ENCODE results near the gene FAM81A. TPM values are rescaled to one million over a fixed set of nuclear protein-coding genes. Genes with fewer than 3 reads are reported as not detected.

The FAM81A gene
- total RNA-seq, 4 donors from 2014 or later: 0.15 to 1.3 (median 0.68) TPM

GRCh38 chr15:59437142-59437816 lies 707 bp upstream of the FAM81A start:
- H3K27ac ChIP-seq: peak overlapping the region in 2 of 4 donors; percentile 20 to 58
- H3K9me3 ChIP-seq: no peaks in the 10 kb centered on the region
- WGBS, 2 donors (ENCODE audit: low coverage in 1 of 2): 2 to 6% methylated on average over 20 to 23 of the region's 30 CpGs
- H3K4me1 ChIP-seq: peaks cover 0 to 21% (median 8%) of the 10 kb centered on the region in 3 donors
- no peaks in the 10 kb centered on the region for H3K36me3 ChIP-seq
- TF ChIP-seq CTCF (IDR thresholded peaks at IDR 0.05) (no peak), EP300 (IDR thresholded peaks at IDR 0.05) (no peak), POLR2AphosphoS5 (IDR thresholded peaks at IDR 0.05) (no peak), POLR2A (IDR thresholded peaks at IDR 0.05) (no peak)
- no peak for ATAC-seq
- peak overlapping the region; percentile 47 to 59 for H3K4me3 ChIP-seq
- no peaks in the 10 kb centered on the region for H3K27me3 ChIP-seq

GRCh38 chr15:59438625-59439290 lies 772 bp downstream of the FAM81A start:
- H3K27ac ChIP-seq: peak overlapping the region in 3 of 4 donors; percentile 43 to 68 (median 51)
- no peak for ATAC-seq
- peaks cover 0 to 21% (median 8%) of the 10 kb centered on the region in 3 donors for H3K4me1 ChIP-seq
- H3K4me3 ChIP-seq: peak overlapping the region; percentile 26 to 59
- H3K27me3 ChIP-seq: no peaks in the 10 kb centered on the region
- no peaks in the 10 kb centered on the region for H3K9me3 ChIP-seq
- WGBS, 2 donors (ENCODE audit: low coverage in 1 of 2): 43 to 57% methylated on average over 4 to 21 of the region's 22 CpGs
- TF ChIP-seq POLR2AphosphoS5 (IDR thresholded peaks at IDR 0.05) (no peak), POLR2A (IDR thresholded peaks at IDR 0.05) (no peak), CTCF (IDR thresholded peaks at IDR 0.05) (no peak), EP300 (IDR thresholded peaks at IDR 0.05) (no peak)
- no peaks in the 10 kb centered on the region for H3K36me3 ChIP-seq

GRCh38 chr15:59439576-59439975 lies 1.6 kb downstream of the FAM81A start:
- H3K9me3 ChIP-seq: no peaks in the 10 kb centered on the region
- H3K27me3 ChIP-seq: no peaks in the 10 kb centered on the region
- H3K36me3 ChIP-seq: no peaks in the 10 kb centered on the region
- peaks cover 0 to 21% (median 8%) of the 10 kb centered on the region in 3 donors for H3K4me1 ChIP-seq
- TF ChIP-seq POLR2AphosphoS5 (IDR thresholded peaks at IDR 0.05): no peak
- TF ChIP-seq EP300 (IDR thresholded peaks at IDR 0.05): no peak
- TF ChIP-seq CTCF (IDR thresholded peaks at IDR 0.05): no peak
- no peak for TF ChIP-seq POLR2A (IDR thresholded peaks at IDR 0.05)
- H3K4me3 ChIP-seq: no peak overlapping the region
- no peak for ATAC-seq
- no peak overlapping the region for H3K27ac ChIP-seq
- 77 to 89% methylated on average over 4 to 6 of the region's 7 CpGs for whole genome bisulfite sequencing, 2 donors (ENCODE audit: low coverage in 1 of 2)

GRCh38 chr15:59443341-59444072 lies 5.5 kb downstream of the FAM81A start:
- no peak for TF ChIP-seq EP300 (IDR thresholded peaks at IDR 0.05)
- no peak for TF ChIP-seq POLR2A (IDR thresholded peaks at IDR 0.05)
- TF ChIP-seq POLR2AphosphoS5 (IDR thresholded peaks at IDR 0.05): no peak
- no peak for TF ChIP-seq CTCF (IDR thresholded peaks at IDR 0.05)
- no peaks in the 10 kb centered on the region for H3K27me3 ChIP-seq
- WGBS, 2 donors (ENCODE audit: low coverage in 1 of 2): 77 to 100% methylated on average over 1 to 8 of the region's 8 CpGs
- no peak for ATAC-seq
- no peak overlapping the region for H3K27ac ChIP-seq
- H3K36me3 ChIP-seq: no peaks in the 10 kb centered on the region
- no peak overlapping the region for H3K4me3 ChIP-seq
- H3K9me3 ChIP-seq: no peaks in the 10 kb centered on the region
- peaks cover 0 to 5% (median 0%) of the 10 kb centered on the region in 3 donors for H3K4me1 ChIP-seq

All from gastroesophageal sphincter (tissue), 4 donors.